HG03039 (cell line): Measurements from ENCODE around the gene EPC2.
"Not testable (repeated sequence)": the region's sequence is repeated elsewhere in the genome, so short reads cannot be mapped to it uniquely, and the experiment has no call there.

Experiments
- ATAC-seq: cut with Tn5 transposase; IDR thresholded peaks from one replicate; pipeline ENCODE4 v1.9.1; 2021; ENCODE audit warnings: mild to moderate bottlenecking, moderate library complexity; ENCODE audit not compliant: unreplicated experiment

Gene EPC2

DNA sequence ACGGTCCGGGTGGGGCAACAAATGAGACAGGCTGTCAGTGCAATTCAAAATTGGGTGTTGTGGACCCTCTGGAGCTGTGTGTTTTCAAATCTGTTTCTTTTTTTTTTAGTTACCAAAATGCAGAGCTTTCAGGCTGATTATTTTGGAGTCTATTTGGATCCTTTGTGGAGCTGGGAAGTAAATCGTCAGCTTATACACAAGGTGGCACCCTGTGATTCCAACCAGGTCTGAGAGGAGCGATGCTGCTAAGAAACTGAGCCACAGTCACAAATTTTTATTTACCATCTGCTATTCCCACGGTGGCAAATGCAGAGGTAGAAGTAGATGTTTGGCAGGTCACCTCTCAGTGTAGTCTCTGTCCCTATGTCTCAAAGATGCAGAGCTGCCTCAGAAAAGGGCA, 3.8 kb upstream of the EPC2 start:
- no peak for ATAC-seq

DNA sequence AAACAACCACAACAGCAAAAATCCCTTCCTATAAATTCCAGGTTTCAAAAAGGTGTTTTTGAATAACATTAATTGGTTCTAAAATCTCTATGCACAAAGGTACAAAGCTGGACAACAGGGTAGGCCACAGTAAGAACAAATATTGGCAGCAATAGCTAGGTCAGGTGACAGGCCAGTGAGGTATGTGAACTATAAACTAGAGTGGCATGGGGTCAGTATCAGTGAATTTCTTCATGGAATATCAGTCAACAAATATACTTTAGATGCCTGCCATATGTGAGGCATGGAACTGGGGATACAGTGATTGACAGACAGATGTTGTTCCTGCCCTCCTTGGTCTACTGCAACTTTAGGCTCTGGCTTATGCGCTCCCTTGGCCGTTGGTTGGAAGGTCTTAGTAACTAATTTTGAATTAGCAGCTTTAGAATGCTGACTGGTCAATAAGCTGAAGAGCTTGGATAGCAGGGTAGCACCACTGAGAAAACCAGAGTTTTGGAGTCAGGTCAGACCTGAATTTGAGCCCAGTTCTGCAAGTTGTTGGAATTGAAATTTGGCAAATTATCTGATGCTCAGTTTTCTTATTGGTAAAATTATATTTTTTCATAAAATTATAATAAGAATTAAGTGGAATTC, 2.3 kb upstream of the EPC2 start:
- no peak for ATAC-seq

- no peak for ATAC-seq
Measured at GRCh38 chr2:148642891-148643416, 1.6 kb upstream of the EPC2 start.

DNA sequence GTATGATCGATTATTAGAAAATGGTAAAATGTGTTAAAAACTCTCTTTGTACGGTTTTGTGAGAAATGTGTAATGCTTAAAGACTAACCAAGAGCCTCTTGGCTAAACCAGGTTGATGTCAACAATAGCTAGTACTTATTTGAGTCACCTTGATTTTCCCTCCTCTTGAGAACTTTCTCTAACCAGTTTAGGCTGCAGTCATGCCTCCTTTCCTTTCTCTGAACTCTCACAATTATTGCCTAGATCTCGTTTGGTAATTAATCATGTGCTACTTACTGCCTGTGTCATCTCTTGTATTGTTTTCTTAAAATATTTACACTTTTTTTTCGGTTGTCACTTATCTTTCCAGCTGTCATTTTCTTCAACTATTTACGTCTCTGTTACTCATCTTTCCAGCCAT, 1.1 kb upstream of the EPC2 start:
- peak; percentile 15 for ATAC-seq

DNA sequence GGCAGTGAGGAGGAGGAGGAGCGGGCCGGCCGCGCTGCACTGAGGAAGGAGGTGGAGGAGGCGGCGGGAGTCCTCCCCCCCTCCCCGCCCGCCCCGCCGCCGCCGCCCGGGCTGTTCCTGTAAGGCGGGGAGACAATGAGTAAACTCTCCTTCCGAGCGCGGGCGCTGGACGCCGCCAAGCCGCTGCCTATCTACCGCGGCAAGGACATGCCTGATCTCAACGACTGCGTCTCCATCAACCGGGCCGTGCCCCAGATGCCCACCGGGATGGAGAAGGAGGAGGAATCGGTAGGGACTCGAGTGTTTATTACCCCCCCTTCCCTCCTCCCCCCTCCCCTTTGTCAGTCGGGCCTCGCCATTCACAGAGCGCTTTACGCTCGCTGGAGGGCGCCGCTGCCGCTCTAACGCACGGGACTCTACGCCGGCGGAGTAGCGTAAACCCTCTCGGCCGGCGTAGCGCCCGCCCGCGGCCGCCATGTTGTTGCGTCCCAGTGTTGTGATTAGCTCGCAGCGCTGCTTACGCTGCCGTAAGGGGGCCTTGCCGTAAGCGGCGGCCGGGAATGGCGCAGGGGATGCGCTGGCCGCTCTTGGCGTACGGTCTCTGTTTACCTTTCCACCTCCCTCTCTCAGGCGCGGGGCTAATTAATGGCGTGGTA, 460 bp downstream of the EPC2 start:
- peak; percentile 44 for ATAC-seq

- peak; percentile 25 for ATAC-seq
Measured at GRCh38 chr2:148645539-148646230, 1.1 kb downstream of the EPC2 start.

GRCh38 chr2:148646231-148646559, 1.6 kb downstream of the EPC2 start:
- ATAC-seq = no peak

- ATAC-seq = not testable (repeated sequence)
Measured at GRCh38 chr2:148647711-148648110, 3.2 kb downstream of the EPC2 start.

DNA sequence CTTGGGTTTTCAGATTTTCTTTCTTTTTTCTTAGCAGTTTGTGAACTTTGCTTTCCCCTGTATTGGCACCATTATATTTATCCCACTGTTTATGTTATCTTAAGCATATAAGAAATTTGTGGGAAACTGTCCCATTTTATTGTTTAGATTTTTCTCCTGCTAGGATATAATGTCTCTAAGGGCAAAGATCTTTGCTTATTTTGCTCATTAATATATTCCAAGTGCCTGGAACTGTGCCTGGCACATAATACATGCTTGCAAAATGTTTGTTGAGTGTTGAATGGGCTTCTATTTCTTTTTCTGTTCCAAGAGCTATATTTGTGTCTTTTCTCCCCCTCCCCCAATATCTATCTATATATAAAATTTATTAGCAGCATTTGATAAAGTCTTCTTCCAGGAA, 5.4 kb downstream of the EPC2 start:
- no peak for ATAC-seq

- no peak for ATAC-seq
Measured at GRCh38 chr2:148650881-148651280, 6.3 kb downstream of the EPC2 start.

- ATAC-seq = no peak
Measured at GRCh38 chr2:148651972-148652371, 7.4 kb downstream of the EPC2 start.

DNA sequence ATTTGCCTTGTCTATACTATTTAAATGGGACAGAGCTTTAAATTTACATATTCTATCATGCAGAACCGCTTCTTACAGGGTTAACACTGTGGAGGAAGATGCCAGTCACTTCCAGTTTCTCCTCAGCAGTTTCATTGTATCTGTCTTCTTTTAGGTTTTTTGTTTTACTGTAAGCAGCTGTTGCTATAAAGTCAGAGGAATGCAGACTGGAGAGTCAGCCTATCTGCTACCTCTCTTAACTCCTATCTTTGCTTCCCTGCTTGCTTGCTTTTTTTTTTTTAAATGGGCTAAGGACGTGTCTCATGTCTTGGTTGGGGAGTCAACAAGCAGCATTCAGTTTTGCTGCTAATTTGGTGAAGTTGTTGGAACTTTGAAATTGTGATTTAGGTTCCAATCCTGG, 8.9 kb downstream of the EPC2 start:
- peak; percentile 87 for ATAC-seq

- no peak for ATAC-seq
Measured at GRCh38 chr2:148654435-148654834, 9.9 kb downstream of the EPC2 start.

DNA sequence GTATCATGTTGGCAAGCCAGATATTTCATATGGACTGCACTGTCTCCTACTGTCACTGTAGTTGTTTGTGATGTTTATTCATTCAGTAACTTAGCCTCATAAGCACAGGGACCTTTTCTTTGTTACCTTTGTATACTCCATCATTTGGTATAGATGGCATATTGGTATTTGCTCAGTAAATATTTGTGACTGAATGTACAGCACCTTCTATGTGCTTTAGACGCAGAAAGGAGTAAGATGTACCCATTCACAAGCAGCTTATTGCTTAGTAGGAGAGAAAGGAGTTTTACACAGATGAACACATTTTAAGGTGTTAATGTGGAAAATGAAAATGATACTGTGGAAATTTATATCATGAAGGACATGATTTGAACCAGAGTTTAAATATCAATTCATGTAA, 12.0 kb downstream of the EPC2 start:
- no peak for ATAC-seq

DNA sequence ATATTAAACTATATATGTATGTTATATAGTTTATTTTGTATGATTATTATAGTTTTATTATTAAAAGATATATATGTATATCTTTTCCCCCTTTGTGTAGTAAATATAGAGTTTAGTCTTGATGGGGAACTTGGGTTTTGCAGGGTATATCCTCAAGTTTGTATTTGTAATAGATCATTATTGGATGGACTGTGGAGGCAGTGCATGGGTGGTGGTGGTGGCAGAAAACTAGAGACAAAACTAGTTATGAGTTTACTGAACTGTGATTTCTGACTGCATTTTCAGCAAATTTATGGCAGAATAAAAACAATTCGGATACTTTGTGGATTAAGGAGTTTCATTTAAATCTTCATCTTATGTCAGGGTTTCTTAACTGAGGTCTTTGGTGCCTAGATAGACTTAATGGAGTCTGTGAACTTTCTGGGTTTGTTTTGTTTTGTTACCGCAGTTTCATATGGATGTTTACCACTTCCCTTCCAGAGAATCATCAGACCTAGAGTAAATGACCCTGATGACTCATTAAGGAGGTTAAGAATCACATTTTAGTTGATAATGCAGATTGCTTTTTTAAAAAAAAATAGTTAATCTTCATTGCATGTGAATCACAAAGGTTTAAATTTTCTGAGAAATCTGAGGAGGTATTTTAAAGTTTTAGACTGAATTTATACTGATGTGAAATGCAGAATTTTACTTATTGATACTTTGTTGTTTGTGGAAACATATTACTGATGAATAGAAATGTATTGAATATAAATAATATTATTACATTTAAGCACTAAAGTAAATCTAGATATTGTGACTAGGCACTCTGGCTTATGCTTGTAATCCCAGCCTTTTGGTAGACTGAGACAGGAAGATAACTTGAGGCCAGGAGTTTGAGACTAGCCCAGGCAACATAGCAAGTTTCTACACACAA, 14.5 kb downstream of the EPC2 start:
- peak; percentile 91 for ATAC-seq

DNA sequence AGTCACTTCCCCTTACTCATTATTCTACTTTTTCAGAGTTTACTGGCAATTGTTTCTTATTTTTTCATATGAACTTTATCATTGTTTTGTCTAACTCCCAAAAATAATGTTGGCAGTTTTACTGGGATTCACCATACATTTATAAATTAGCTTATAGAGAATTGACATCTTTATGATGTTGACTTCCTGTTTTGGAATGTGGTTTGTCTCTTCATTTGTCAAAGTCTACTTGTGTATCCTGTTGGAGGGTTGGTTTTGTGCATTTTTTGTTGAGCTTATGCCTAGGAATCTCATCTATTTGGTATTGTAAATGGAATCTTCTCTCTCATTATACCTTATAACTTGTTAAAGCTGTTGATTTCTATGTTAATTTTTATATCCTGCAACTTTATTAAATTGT, 16.4 kb downstream of the EPC2 start:
- no peak for ATAC-seq

DNA sequence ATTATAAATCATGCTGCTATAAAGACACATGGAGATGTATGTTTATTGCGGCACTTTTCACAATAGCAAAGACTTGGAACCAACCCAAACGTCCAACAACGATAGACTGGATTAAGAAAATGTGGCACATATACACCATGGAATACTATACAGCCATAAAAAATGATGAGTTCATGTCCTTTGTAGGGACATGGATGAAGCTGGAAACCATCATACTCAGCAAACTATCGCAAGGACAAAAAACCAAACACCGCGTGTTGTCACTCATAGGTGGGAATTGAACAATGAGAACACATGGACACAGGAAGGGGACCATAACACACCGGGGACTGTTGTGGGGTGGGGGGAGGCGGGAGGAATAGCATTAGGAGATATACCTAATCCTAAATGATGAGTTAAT, 17.8 kb downstream of the EPC2 start:
- ATAC-seq = not testable (repeated sequence)

DNA sequence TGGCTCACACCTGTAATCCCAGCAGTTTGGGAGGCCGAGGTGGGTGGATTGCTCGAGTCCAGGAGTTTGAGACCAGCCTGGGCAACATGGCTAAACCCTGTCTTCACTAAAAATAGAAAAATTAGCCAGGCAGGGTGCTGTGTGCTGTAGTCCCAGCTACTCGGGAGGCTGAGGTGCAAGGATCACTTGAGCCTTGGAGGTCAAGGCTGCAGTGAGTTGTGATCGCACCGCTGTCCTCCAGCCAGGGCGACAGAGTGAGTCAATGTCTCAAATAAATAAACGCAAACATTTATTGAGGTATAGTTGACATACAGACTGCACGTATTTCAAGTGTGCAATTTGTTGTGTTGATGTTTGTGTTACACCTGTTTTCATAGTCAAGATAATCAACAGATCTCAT, 19.7 kb downstream of the EPC2 start:
- ATAC-seq = no peak

GRCh38 chr2:148666555-148666954, 22.0 kb downstream of the EPC2 start:
- no peak for ATAC-seq

DNA sequence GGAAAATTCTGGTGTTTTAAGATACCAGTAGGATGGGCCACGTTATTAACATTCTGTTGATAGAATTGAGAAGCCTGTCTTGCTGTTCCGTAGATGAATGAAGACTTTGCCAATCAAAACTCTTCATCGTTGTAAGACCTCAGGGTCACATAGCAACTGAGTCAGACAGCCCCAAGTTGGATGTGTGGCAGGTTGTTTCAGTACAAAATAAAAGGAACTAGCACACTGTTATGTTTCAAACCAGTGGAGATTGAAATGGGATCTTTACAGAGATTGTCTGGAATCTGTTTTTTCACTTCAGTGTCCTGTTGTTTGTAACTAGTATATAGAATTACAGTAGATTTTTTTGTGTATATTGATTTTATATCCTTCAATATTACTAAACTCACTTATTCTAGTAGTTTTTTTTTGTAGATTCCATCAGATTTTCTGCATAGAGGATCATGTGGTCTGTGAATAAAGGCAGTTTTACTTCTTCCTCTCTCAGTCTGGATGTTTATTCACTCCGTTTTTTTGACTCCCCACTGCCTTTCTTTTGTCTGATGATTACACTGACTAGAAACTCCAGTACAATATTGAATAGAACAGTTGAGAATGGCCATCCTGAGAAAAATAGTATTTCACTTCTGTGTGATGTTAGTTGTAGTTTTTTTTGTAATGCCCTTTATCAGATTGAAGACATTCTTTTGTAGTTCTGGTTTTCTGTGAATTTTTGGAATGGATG, 22.7 kb downstream of the EPC2 start:
- ATAC-seq = no peak

DNA sequence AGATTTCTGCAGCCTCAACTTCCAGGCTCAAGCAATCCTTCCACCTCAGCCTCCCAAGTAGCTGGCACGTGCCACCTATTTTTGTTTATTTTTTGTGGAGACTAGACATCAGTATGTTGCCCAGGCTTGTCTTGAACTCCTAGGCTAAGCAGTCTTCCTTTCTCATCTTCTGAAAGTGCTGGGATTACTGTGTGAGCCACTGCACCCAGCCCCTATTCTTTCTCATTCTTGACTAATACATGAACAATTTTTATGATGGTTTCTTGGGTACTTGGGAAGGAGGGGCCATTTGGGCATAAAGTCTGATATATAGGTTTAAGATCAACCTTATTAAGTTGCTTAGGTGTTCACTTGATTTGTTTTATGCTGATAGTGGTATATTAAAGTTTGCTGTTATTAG, 26.2 kb downstream of the EPC2 start:
- no peak for ATAC-seq
